Lung (tissue), 12 donors: ENCODE measurements around the gene MAST2. TPM values are rescaled to one million over a fixed set of nuclear protein-coding genes. Genes with fewer than 3 reads are reported as not detected.

Experiments used
- ATAC-seq: fragments of 200-7000 bp; cut with Tn5 transposase; one replicate; pipeline ENCODE4 v1.9.1; 2020; ENCODE audit warnings: moderate number of reproducible peaks; ENCODE audit not compliant: insufficient read depth, low FRiP score
- DNase-seq, 3 donors: peaks; one replicate each; pipeline ENCODE4 v3.0.0-alpha.2; 2013 to 2017
- H3K27ac ChIP-seq, 2 donors: one replicate each; pipeline ENCODE4 v1.5.1; 2013; ENCODE audit warnings: mild to moderate bottlenecking in 2 of 2, moderate library complexity in 2 of 2, control low read depth in 1 of 2, inconsistent platforms in 1 of 2, low read depth in 1 of 2, low read length in 1 of 2
- H3K27me3 ChIP-seq, 3 donors: one replicate each; pipeline ENCODE4 v1.5.1; 2013; ENCODE audit warnings: low read length in 2 of 3; ENCODE audit not compliant: control insufficient read depth in 3 of 3, insufficient read depth in 3 of 3
- H3K36me3 ChIP-seq, 4 donors: one replicate each; pipeline ENCODE4 v1.5.1; 2013; ENCODE audit warnings: low read length in 4 of 4, mild to moderate bottlenecking in 1 of 4, moderate library complexity in 1 of 4; ENCODE audit not compliant: control insufficient read depth in 4 of 4, insufficient read depth in 4 of 4
- H3K4me1 ChIP-seq, 5 donors: one replicate each; pipeline ENCODE4 v1.5.1; 2013; ENCODE audit warnings: low read length in 5 of 5, mild to moderate bottlenecking in 2 of 5, moderate library complexity in 1 of 5; ENCODE audit not compliant: control insufficient read depth in 5 of 5, insufficient read depth in 5 of 5
- H3K4me3 ChIP-seq: one replicate; pipeline ENCODE4 v1.5.1; 2013; ENCODE audit warnings: mild to moderate bottlenecking, control low read depth, moderate library complexity
- H3K9ac ChIP-seq, 2 donors: one replicate each; pipeline ENCODE4 v1.5.1; 2013; ENCODE audit warnings: low read length in 2 of 2, control low read depth in 1 of 2; ENCODE audit not compliant: insufficient read depth in 1 of 2
- H3K9me3 ChIP-seq, 4 donors: one replicate each; pipeline ENCODE4 v1.5.1; 2013; ENCODE audit warnings: low read length in 3 of 4, mild to moderate bottlenecking in 1 of 4, moderate library complexity in 1 of 4; ENCODE audit not compliant: control insufficient read depth in 4 of 4, insufficient read depth in 3 of 4
- CTCF ChIP-seq: IDR thresholded peaks from 2 replicates; pipeline ENCODE4 v1.5.1; 2012; ENCODE audit warnings: mild to moderate bottlenecking; ENCODE audit errors: control extremely low read depth, extremely low read depth
- whole genome bisulfite sequencing, 2 donors: extraction: QIAGEN DNeasy Blood & Tissue Kit; methylation state at CpG; one replicate each; pipeline ENCODE4 v1.1.7; 2013; 5-methylcytosine and 5-hydroxymethylcytosine counted together
- polyA plus RNA-seq, 2 donors: library from polyadenylated mRNA; stranded (reverse); fragments of 200-250 nt; gene quantifications; one replicate each; pipeline ENCODE4 v1.2.1, GENCODE V29; 2013
- total RNA-seq, 2 donors: library from RNA; depleted of rRNA in 1 of 2; stranded (reverse); fragments of >200 nt in 1 of 2; gene quantifications; one replicate each; pipeline ENCODE4 v1.2.1, GENCODE V29; 2014 to 2021
- donor health status: control.
- donor health status: control.
- donor health status: Bipolar disorder and iron deficiency.
- donor health status: healthy.
- donor health status: DM: yes; HTN: yes; CAD: no.

MAST2 gene
- total and polyA plus RNA-seq, 4 donors: 10.5 to 28.6 (median 19.1) TPM

- Histone ChIP-seq H3K36me3 (peaks cover 0 to 8% (median 7%) of the 10 kb centered on the region in 4 donors), H3K4me1 (peaks cover 0 to 2% (median 0%) of the 10 kb centered on the region in 5 donors), H3K9me3 (peaks cover 0 to 2% (median 0%) of the 10 kb centered on the region in 4 donors), H3K9ac (no peak overlapping the region), H3K27ac (no peak overlapping the region), H3K4me3 (no peak overlapping the region), H3K27me3 (no peaks in the 10 kb centered on the region)
- TF ChIP-seq CTCF: no peak
- ATAC-seq: no peak
- no peak for DNase-seq
- 66 to 77% methylated on average over 1 of the region's 1 CpG for WGBS, 2 donors
These were observed 19.2 kb downstream of the MAST2 start for GRCh38 chr1:45822644-45823043.

GRCh38 chr1:45824607-45825006 is 21.2 kb downstream of the MAST2 start:
- no peak for TF ChIP-seq CTCF
- no peak for ATAC-seq
- 99 to 100% methylated on average over 2 of the region's 2 CpGs for WGBS, 2 donors

GRCh38 chr1:45827256-45827655 is 23.8 kb downstream of the MAST2 start:
- Histone ChIP-seq H3K9me3 (no peaks in the 10 kb centered on the region), H3K4me3 (no peak overlapping the region), H3K27me3 (no peaks in the 10 kb centered on the region), H3K9ac (no peak overlapping the region), H3K36me3 (peaks cover 0 to 11% (median 5%) of the 10 kb centered on the region in 4 donors), H3K4me1 (peaks cover 0 to 2% (median 0%) of the 10 kb centered on the region in 5 donors), H3K27ac (no peak overlapping the region)
- 87 to 88% methylated on average over 2 of the region's 2 CpGs for WGBS, 2 donors
- ATAC-seq: no peak
- DNase-seq: no peak
- no peak for TF ChIP-seq CTCF

More at GRCh38 chr1:45824607-45825006, 21.2 kb downstream of the MAST2 start:
- Histone ChIP-seq H3K27me3 (no peaks in the 10 kb centered on the region), H3K4me1 (peaks cover 0 to 2% (median 0%) of the 10 kb centered on the region in 5 donors), H3K4me3 (no peak overlapping the region), H3K36me3 (peaks cover 0 to 9% (median 7%) of the 10 kb centered on the region in 4 donors), H3K27ac (no peak overlapping the region), H3K9ac (no peak overlapping the region), H3K9me3 (peaks cover 0 to 2% (median 0%) of the 10 kb centered on the region in 4 donors)
- no peak for DNase-seq

GRCh38 chr1:45828841-45829240 is 25.4 kb downstream of the MAST2 start:
- Histone ChIP-seq H3K4me3 (no peak overlapping the region), H3K4me1 (no peaks in the 10 kb centered on the region), H3K9me3 (no peaks in the 10 kb centered on the region), H3K27me3 (no peaks in the 10 kb centered on the region), H3K9ac (no peak overlapping the region), H3K27ac (no peak overlapping the region), H3K36me3 (peaks cover 2 to 11% (median 7%) of the 10 kb centered on the region in 4 donors)
- DNase-seq: no peak
- WGBS, 2 donors: 96 to 98% methylated on average over 1 of the region's 1 CpG
- TF ChIP-seq CTCF: no peak
- ATAC-seq: no peak
